Measurements from ENCODE around the gene MRPS18B.

Gene MRPS18B

GRCh38 chr6:30617565-30618269 lies at the start of gene MRPS18B:
Gene MRPS18B (plus strand): TSS chr6:30617840. CDS start chr6:30617866, 26 bp downstream.
- peak; percentile 92 to 93 for DNase-seq

- DNase-seq = peak in 1 of 2 donors; percentile 10
These were observed 49.4 kb upstream of the MRPS18B start for GRCh38 chr6:30568245-30568644.

GRCh38 chr6:30570263-30570662 lies 47.4 kb upstream of the MRPS18B start:
- no peak for DNase-seq

GRCh38 chr6:30570740-30571074 lies 46.9 kb upstream of the MRPS18B start:
- no peak for DNase-seq

GRCh38 chr6:30571075-30571761 lies 46.4 kb upstream of the MRPS18B start, which contains the start of gene ABCF1:
Gene ABCF1 (plus strand): TSS chr6:30571442. CDS start chr6:30571488, 46 bp downstream.
- peak; percentile 100 for DNase-seq

GRCh38 chr6:30571762-30572082 lies 45.9 kb upstream of the MRPS18B start:
- no peak for DNase-seq

GRCh38 chr6:30572148-30572547 lies 45.5 kb upstream of the MRPS18B start:
- DNase-seq = no peak

- no peak for DNase-seq
These were observed 44.5 kb upstream of the MRPS18B start for GRCh38 chr6:30573113-30573512.

GRCh38 chr6:30578051-30578450 lies 39.6 kb upstream of the MRPS18B start:
- no peak for DNase-seq

- DNase-seq = no peak
These were observed 33.7 kb upstream of the MRPS18B start for GRCh38 chr6:30583921-30584320.

GRCh38 chr6:30589754-30590358 lies 27.8 kb upstream of the MRPS18B start:
- no peak for DNase-seq

- DNase-seq = no peak
These were observed 27.1 kb upstream of the MRPS18B start for GRCh38 chr6:30590509-30590908.

GRCh38 chr6:30591008-30591407 lies 26.6 kb upstream of the MRPS18B start:
- no peak for DNase-seq

GRCh38 chr6:30592287-30592686 lies 25.4 kb upstream of the MRPS18B start:
- DNase-seq = no peak

- DNase-seq = peak; percentile 78 to 83
These were observed 20.1 kb upstream of the MRPS18B start for GRCh38 chr6:30597315-30598144.

GRCh38 chr6:30598912-30599624 lies 18.6 kb upstream of the MRPS18B start:
- DNase-seq = no peak

- DNase-seq = no peak
These were observed 17.9 kb upstream of the MRPS18B start for GRCh38 chr6:30599625-30600324.

GRCh38 chr6:30600451-30600961 lies 17.1 kb upstream of the MRPS18B start:
- no peak for DNase-seq

- no peak for DNase-seq
These were observed 16.2 kb upstream of the MRPS18B start for GRCh38 chr6:30601436-30601814.

- DNase-seq = no peak
These were observed 15.6 kb upstream of the MRPS18B start for GRCh38 chr6:30601815-30602641.

GRCh38 chr6:30603961-30604360 lies 13.7 kb upstream of the MRPS18B start:
- DNase-seq = no peak
